HG03139 (cell line): Measurements from ENCODE around the gene DBNL.

Experiments used
- ATAC-seq: cut with Tn5 transposase; IDR thresholded peaks from one replicate; pipeline ENCODE4 v1.9.1; 2021; ENCODE audit not compliant: unreplicated experiment

Gene DBNL

DNA sequence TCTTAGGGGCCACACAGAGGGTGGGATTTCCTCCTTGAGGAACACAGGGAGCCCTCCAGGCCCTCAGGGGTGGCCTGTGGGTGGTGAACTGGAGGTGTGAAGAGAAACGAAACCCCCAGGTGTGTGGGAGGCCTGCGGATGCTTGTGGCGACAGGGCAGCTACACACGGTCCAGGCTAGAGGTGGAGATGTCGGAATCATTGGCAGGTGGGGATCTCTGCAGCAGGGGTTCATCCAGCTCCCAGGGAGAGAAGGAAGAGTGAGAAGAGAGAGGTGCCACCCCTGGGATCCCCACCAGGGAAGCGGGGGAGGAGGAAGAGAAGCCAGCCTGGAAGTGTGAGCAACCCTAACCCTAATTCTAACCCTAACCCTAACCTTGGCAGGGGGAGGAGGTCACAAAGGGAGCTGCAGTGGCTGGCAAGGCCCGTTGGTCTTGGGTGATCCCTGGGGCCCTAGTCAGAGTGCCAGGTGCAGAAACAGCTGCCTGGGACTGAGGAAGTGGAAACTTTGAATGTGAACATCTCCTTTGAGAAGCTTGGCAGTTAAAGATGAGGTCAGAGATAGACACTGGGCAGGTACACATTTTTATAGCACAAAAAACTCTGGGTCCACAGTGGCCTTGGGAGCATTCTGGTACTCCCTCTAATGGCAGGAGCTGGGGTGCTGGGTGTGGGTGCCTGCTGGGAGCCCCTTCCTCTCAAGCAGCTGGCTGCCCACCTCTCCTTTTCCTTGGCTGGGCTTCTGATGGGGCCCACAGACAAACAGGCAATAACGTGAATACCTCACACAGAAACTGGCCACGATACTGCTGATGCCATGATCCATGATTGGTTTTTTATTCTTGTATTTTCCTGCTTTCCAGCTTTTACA lies 52.8 kb downstream of the DBNL start:
- peak; percentile 49 for ATAC-seq

DNA sequence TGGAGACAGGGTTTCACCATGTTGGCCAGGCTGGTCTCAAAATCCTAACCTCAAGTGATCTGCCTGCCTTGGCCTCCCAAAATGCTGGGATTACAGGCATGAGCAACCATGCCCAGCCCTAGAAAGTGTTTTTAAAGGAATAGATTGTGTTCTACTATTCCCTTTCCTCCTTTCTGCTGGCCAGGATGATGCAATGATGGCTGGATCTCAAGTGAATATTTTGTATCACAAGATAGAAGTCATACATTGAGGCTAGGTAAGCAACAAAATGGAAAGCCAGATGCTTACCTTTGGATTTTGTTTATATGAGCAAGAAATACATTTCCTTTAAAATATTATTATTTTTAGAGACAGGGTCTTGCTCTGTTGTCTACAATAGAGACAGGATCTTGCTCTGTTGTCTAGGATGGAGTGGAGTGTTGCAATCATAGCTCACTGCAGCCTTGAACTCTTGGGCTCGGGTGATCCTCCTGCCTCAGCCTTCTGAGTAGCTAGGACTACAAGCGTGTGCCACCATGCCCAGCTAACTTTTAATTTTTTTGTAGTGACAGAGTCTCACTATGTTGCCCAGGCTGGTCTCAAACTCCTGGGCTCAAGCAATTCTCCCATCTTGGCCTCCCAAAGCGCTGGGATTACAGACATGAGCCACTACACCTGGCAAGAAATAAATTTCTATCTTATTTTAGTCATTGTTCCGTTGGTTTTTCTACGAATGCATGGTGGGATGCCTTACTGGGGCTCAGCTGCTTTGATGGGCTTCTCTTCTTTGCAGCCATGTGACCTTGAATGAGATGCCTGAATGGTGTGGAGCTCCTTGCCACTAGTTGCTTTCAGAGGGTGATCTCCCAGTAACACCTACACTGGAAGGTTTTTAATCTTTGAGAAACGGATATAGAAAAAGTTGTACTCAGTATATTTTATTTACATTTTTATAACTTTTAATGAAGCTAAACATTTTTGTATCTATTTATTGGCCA lies 53.9 kb downstream of the DBNL start:
- ATAC-seq, result no peak

DNA sequence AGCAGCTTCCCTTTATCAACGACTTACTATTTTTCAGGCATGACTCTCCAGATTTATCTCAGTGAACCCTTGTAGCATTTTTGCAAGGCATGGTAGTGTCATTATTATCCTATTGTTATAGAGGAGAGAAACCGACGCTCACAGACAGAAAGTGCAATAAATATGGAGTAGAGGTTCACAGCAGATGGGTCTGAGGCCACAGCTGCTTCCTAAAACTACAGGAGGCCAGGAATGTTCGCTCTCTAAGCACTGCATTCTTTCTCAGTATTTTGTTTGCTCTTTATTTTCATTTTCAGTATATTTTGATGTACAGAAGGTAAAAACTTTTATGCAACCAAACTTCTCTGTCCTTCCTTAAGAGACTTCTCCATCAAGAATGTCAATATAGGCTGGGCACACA lies 55.2 kb downstream of the DBNL start:
- no peak for ATAC-seq

DNA sequence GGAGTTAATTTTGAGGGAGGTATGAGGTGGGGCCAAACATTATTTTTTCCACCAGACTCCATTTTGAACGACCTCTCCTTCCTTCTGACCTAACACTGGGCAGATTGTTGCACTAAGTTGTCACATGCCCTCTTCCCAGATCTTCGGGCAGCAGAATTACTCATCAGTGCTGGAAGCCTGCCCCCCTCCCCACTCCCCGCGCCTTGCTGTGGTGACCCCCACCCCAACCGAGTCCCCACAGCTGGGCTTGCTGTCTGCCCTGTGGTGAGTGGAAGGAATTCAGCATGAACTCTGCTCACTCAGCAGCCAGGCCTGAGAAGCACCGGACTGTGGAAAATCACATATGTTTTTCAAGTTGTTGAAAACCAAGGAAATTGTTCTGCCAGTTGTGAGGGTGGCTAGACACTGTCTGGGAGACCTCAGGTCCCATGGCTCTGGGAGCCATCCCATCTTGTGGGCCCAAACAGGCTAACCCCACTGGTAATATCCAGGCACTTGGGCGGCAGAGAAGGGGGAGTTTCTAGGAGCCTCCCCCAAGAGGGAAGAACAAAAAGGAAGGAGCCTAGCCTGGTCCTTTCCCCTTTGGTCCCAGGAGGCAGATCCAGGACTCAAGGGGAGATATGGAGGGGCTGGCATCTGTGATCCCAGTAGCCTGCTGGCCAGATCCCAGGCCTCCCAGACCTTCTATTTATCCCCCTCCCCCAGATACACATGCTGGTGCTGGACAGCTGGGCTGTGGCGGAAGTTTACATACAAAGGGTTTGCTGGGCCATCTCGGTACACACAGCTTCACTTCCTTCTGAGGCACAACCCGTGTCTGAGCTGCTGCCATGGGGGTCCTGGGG lies 56.2 kb downstream of the DBNL start:
- ATAC-seq, result no peak

DNA sequence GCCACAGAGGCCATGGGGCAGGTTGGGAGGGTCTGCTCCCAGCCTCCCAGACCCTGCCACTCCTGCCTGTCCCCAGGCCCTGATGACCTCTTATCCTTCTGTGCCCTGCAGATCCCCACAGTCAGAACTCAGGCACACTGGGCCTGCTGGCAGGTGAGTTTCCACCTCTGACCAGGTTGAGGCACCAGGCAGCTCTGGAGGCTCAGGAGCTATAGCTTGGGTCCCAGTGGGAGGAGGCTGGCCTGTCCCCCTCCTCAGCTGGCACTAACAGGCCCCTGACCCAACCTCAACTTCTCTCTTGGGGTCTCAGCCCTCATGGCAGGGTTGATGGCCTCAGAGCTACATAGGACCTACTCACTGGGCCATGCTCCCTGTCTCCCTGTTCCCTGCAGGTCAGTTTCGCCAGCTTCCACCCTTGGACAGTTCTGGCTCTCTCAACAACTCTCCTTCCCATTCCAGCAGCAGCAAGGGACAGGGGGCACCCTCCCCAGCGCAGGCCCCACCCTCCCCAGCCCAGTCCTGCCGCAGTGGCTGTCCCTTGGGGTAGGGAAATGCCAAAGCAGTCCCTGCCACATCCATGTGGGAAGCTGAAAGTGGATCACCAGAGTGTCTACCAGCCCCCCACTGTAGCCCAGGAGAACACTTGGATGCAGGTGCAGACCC lies 56.9 kb downstream of the DBNL start:
- ATAC-seq, result no peak

DNA sequence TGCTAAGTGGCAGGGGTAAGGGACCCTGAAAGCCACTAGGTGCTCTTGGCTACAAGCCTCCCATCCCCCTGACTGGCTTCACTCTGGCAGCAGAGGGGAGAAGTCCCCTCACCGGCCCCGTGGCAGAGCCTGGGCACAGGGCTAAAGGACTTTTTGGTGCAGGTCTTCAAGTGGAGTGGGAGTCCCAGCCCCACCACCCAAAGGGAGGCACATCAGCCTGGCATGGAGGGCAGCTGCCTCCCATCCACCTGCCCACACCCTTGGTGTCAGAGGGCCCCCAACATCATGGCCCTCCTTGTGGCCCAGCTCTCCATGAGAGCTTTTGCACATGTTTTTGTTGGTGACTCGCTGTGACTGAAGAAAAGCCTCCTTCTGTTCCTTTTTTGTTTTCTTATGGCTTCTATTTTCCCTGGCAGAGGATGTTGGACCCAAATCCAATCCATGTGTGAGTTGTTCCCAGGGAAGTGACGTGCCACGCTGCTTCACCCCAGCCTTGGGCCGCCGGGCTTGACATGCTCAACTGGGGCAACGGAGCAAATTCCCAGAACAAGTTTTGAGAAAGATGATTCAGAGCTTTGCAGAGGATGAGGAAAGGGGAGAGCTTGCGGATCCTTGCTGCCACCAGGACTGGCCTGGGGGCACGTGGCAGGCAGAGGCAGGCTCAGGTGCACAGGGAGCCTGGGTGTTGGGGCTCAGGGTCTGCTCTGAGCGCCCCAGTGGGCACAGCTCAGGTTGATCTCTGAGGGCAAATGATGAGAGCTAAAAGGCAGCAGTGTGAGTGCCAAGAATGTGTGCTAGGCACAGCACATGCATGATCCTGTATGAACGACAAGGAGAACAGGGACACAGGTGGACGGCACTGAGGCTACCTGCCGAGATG lies 57.7 kb downstream of the DBNL start:
- ATAC-seq, result no peak

DNA sequence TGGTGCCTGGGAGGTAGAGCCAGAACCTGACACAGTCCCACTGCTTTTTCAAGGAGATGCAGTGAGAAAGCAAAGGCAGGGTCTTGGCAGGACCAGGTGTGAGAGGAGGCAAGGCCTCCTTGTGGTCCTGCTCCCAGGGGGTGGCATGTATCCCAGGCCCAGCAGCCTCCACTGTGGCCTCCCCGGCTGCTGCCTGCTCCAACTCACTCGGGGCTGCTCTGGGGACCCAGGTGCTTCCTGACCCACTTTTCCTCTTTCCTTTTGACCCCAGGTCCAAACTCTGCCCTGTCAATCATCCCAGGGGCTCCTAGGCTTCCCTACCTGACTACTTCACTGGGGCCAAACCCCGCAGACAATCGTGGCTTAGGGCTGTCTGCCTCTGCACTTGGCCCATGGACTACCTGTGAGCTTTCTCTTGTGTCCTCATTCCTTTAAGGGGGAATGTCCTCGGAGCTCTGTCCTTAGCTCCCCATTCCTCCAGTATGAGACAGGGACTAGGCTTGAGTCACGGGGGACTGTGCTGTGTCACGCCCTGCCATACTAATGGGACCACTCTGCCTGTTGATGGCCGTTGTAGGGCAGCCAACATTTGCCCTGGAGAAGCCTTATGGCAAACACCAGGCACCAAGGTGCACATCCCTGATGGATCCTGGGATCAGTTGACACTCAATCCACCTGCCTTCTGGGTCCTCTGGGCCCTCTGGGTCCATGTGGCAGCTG lies 58.5 kb downstream of the DBNL start:
- ATAC-seq, result no peak

DNA sequence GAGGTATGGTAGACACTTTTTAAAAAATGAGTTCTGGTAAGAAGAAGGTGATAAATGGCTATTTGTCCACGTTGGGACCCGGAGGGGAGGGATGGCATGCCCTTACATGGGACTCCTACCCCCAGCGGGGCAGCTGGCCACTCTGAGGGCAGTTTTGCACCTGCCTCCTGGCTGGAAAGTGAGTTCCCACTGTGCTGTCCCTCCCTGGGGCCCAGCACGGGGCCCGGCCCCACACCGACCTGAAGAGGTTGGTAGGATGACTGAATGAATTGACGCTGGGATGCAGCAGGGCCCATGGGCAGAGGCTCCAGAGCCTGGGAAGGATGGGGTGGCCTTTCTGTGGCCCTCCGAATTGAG lies 59.0 kb downstream of the DBNL start:
- no peak for ATAC-seq

DNA sequence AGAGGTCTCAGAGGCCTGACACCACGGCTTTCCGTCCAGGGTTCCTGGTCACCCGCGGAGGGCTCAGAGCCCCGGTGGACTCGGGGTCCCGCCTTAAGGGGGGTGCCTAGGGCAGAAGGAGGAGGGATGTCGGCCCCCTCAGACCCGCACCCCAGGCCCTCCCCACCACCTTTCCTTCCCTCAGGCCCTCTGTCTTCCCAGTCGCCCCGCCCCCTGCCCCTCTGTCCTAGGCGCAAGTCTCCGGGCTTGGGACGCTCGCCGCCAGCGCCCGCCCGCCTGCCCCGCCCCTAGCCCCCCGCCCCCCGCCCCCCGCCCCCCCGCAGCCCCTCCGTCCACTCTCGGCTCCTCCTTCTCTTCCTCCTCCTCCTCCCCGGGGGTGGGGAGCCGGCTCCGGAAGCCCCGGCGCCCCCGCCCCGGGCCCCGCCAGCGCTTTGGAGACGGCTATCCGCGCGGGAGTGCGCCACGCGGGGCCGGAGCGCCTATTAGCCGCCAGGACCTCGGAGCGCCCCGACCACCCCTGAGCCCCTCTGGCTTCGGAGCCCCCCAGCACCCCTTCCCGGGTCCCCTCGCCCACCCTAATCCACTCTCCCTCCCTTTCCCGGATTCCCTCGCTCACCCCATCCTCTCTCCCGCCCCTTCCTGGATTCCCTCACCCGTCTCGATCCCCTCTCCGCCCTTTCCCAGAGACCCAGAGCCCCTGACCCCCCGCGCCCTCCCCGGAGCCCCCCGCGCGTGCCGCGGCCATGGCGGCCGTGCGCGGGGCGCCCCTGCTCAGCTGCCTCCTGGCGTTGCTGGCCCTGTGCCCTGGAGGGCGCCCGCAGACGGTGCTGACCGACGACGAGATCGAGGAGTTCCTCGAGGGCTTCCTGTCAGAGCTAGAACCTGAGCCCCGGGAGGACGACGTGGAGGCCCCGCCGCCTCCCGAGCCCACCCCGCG lies 59.7 kb downstream of the DBNL start, which contains the start of gene AEBP1:
Gene AEBP1 (plus strand): TSS at position 423 of the 937 bp plus-strand sequence. CDS start 321 bp downstream, at position 744.
- ATAC-seq, result no peak

DNA sequence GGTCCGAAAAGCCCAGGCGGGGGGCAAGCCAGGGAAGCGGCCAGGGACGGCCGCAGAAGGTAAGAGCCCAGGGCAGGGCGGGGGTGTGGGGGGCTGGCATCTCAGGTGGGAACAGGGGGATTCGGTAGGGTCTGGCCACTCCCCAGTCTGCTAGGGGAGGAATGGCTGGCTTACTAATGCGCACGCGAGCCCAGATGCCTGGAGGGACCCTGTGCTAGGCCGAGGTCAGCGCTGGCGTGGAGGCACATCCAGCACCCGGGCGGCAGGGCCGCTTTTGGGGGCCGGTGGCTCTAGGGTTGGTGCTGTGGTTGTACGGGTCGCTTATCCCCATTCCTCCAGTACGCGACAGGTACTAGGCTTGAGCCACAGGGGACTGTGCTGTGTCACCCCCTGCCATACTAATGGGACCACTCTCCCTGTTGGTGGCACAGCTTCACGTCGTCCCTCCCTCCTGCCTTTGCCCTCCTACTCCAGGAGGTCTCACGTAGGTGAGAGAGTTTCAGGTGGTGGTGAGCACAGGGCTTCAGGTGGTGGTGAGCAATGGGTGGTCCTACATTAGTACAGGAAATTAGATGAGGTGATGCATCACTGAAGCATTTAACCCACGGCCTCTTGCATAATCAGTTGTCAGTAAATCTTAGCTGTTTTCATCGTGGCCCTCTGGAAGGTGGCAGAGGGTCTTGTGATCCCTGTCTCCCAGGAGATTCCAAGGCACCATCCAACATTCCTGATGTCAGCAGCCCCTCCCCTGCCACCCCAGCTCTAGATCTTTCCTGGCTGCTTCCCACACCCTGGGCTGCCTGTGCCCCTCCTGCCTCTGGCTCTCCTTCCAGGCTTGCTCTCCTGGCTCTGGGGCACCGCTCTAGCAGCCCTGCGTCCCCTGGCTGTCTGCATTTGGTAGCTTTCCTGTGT lies 60.6 kb downstream of the DBNL start:
- ATAC-seq, result no peak

DNA sequence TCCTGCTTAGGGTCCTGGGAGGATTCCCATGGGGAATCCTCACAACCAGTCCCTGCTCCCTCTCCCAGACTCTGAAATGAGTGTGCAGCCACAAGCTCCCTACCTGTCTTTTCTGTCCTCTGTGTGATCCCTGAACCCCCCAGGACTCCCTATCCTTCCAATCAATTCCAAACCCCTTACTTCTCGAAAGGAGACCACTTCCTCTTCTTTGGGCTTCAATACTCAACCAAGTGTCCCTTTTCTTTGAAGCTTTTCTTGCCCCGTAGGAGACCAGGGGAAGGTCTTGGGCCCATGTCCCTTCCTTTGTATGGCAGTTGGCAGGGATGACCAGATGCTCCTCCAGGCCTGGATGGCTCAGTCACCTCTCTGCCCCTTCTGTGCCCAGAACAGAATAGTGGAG lies 61.3 kb downstream of the DBNL start:
- no peak for ATAC-seq

DNA sequence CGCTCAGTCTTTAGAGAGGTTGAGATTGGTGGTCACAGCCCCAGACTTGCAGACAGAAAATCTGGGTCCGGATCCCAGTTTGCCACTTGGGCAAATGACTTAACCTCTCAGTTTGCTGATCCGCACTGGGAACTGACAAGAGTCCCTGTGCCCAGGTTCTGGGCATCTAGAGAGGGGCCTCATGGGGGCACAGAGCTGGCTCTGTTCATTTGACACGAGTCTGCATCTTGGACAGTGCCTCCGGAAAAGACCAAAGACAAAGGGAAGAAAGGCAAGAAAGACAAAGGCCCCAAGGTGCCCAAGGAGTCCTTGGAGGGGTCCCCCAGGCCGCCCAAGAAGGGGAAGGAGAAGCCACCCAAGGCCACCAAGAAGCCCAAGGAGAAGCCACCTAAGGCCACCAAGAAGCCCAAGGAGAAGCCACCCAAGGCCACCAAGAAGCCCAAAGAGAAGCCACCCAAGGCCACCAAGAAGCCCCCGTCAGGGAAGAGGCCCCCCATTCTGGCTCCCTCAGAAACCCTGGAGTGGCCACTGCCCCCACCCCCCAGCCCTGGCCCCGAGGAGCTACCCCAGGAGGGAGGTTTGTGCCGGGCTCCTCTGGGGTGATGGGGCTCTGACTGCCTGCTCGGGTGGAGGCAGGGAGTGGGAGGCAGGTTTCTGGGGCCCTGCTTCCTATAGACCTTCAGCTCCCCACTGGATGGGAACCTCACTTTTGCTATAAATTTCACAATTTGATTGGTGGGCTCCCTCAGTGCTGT lies 62.0 kb downstream of the DBNL start:
- ATAC-seq, result no peak

DNA sequence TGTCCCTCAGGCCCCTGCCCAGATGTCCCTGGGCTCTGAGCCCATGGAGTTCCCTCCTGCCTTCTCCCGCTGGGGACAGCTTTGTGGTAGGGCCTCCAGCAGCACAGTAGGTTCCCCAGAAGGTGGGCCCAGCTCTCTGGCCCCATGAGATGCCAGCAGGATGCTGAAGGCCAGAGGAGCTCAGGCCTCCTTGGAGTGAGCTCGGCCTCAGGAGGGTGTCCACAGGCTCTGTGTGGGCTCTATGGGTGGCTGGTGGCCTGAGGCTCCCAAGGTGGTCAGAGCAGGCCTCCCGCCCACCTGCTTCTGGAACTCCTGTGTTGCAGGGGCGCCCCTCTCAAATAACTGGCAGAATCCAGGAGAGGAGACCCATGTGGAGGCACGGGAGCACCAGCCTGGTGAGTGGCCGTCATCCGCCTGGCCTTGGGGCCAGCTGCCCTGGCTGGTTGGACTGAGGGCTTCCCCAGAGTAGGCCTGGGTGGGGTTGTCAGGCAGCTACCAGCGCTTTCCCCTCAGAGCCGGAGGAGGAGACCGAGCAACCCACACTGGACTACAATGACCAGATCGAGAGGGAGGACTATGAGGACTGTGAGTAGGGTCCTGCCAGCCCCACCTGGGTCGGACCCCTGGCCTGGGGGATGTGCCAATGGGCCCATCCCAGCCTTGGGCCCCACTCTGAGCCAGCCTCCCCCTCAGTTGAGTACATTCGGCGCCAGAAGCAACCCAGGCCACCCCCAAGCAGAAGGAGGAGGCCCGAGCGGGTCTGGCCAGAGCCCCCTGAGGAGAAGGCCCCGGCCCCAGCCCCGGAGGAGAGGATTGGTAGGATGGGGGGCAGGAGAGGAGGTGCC lies 62.8 kb downstream of the DBNL start:
- no peak for ATAC-seq

DNA sequence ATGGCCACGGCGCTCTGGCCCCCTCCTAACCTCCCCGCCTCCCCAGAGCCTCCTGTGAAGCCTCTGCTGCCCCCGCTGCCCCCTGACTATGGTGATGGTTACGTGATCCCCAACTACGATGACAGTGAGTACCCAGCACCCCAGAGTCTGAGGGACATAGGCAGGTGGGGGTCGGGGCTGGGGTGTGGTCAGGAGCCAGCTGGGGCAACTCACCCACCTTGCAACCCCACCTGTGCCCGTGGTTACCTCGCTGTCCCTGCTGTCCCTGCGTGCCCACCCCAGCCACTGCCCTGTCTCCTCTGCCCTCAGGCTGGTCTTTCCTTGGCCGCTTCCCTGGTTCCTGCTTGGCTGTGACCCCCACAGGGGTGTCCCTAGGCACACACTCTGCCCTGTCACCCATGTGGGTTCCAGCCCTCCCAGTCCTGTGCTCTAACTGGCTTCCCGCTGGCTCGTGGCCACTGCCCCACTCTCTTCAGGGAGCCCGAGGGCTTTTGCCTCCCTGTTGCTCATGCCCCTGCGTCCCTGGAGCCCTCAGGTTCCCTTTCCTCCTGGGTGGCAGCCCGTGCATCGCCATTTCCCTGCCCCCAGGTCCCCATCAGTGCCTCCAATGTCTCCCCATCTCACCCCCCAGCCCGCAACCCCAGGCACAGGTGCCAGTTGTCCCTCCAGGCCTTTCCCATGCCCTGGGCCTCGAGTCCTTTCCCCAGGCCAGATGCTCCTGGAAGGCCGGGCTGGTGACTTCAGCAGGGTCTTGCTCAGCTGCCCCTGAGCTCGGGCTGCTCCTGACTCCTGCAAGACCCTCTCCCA lies 63.7 kb downstream of the DBNL start:
- ATAC-seq, result no peak
